MCF 10A (cell line): Measurements from ENCODE around the gene ATP1B2. TPM values are rescaled to one million over a fixed set of nuclear protein-coding genes. Genes with fewer than 3 reads are reported as not detected.

ENCODE experiments used
- BruUV-seq: library from RNA; stranded (reverse); fragments of 400-500 nt; replicated peaks from 2 replicates; lab custom pipeline; 2021; lab: Mats Ljungman, UMichigan
- CTCF ChIA-PET: fragments of 300-600 bp; sonication (Branson Sonifier 250); formaldehyde crosslinking; extraction: SDS; loops from one replicate; lab custom pipeline; 2021; ENCODE audit warnings: antibody characterized with exemption, inconsistent platforms; lab: Yijun Ruan, JAX
- POLR2A ChIA-PET: fragments of 300-600, 350-650 bp; sonication (Branson Sonifier 250); formaldehyde crosslinking; extraction: SDS; loops from one replicate; lab custom pipeline; 2020; ENCODE audit warnings: antibody characterized with exemption, inconsistent platforms; lab: Yijun Ruan, JAX
- DNase-seq: peaks from one replicate; pipeline ENCODE4 v3.0.0-alpha.2; 2018; ENCODE audit not compliant: unreplicated experiment
- H3K27ac Mint-ChIP-seq: one replicate; pipeline ENCODE4 v1.8.0; 2022; ENCODE audit warnings: mild to moderate bottlenecking, low read depth, mixed read lengths; ENCODE audit not compliant: unreplicated experiment
- H3K27me3 Mint-ChIP-seq: one replicate; pipeline ENCODE4 v1.8.0; 2022; ENCODE audit warnings: mixed read lengths; ENCODE audit not compliant: insufficient read depth, unreplicated experiment
- H3K36me3 Mint-ChIP-seq: one replicate; pipeline ENCODE4 v1.8.0; 2022; ENCODE audit warnings: mild to moderate bottlenecking, moderate library complexity, mixed read lengths; ENCODE audit not compliant: insufficient read depth, unreplicated experiment
- H3K4me1 Mint-ChIP-seq: one replicate; pipeline ENCODE4 v1.8.0; 2022; ENCODE audit warnings: mixed read lengths; ENCODE audit not compliant: insufficient read depth, unreplicated experiment
- H3K4me3 Mint-ChIP-seq: one replicate; pipeline ENCODE4 v1.8.0; 2022; ENCODE audit warnings: mild to moderate bottlenecking, moderate library complexity, mixed read lengths; ENCODE audit not compliant: unreplicated experiment
- H3K9me3 Mint-ChIP-seq: one replicate; pipeline ENCODE4 v1.8.0; 2022; ENCODE audit warnings: mixed read lengths; ENCODE audit not compliant: unreplicated experiment
- CTCF ChIP-seq: fragments of 200-600 bp; IDR thresholded peaks from one replicate; pipeline ENCODE4 v1.8.0; 2022; ENCODE audit warnings: antibody characterized with exemption, mild to moderate bottlenecking; ENCODE audit not compliant: unreplicated experiment
- intact Hi-C: fragments of 100-400 bp; cut with micrococcal nuclease; formaldehyde crosslinking; loops from 2 replicates; pipeline ENCODE4 v1.14.1; 2022
- total RNA-seq: library from RNA; stranded (reverse); gene quantifications from 2 replicates; pipeline ENCODE4 v1.2.3, GENCODE V29; 2022

ATP1B2 gene
- total RNA-seq, 1 experiment from 2014 or later, result not detected

GRCh38 chr17:7695586-7695985, 44.9 kb downstream of the ATP1B2 start:
- BruUV-seq, result no TSS peak
- intact Hi-C loops, result no loop called here
- H3K4me3 Mint-ChIP-seq, result no peak overlapping the region

GRCh38 chr17:7697828-7698588, 47.3 kb downstream of the ATP1B2 start:
- POLR2A ChIA-PET, result no interaction called here
- H3K4me1 Mint-ChIP-seq, result no peaks in the 10 kb centered on the region
- H3K9me3 Mint-ChIP-seq, result no peaks in the 10 kb centered on the region
- no peak overlapping the region for H3K27ac Mint-ChIP-seq
- no TSS peak for BruUV-seq
- H3K4me3 Mint-ChIP-seq, result no peak overlapping the region
- H3K36me3 Mint-ChIP-seq, result peaks cover 38% of the 10 kb centered on the region
- intact Hi-C loops, result no loop called here
- DNase-seq, result no peak
- TF ChIP-seq CTCF, result no peak
- CTCF ChIA-PET, result no interaction called here
- H3K27me3 Mint-ChIP-seq, result no peaks in the 10 kb centered on the region

More at GRCh38 chr17:7695586-7695985, 44.9 kb downstream of the ATP1B2 start:
- H3K36me3 Mint-ChIP-seq, result peaks cover 44% of the 10 kb centered on the region
- H3K9me3 Mint-ChIP-seq, result no peaks in the 10 kb centered on the region
- no peak overlapping the region for H3K27ac Mint-ChIP-seq
- H3K4me1 Mint-ChIP-seq, result no peaks in the 10 kb centered on the region
- H3K27me3 Mint-ChIP-seq, result no peaks in the 10 kb centered on the region
- ChIA-PET CTCF (no interaction called here), POLR2A (no interaction called here)
- DNase-seq, result no peak
- TF ChIP-seq CTCF, result no peak

GRCh38 chr17:7700510-7700909, 49.8 kb downstream of the ATP1B2 start:
- Mint-ChIP-seq H3K4me3 (no peak overlapping the region), H3K36me3 (peaks cover 29% of the 10 kb centered on the region), H3K27ac (no peak overlapping the region), H3K9me3 (no peaks in the 10 kb centered on the region), H3K27me3 (peaks cover 5% of the 10 kb centered on the region), H3K4me1 (peaks cover under 1% of the 10 kb centered on the region)
- CTCF ChIA-PET, result interaction anchor here (0.6 to 0.8 kb wide), 4 partner anchors 314 to 549 kb away, joined by 3 read pairs; partner anchors contain the start of genes NEURL4 and PFAS
- BruUV-seq, result no TSS peak
- intact Hi-C loops, result no loop called here
- no peak for TF ChIP-seq CTCF
- DNase-seq, result no peak
- POLR2A ChIA-PET, result no interaction called here

- peaks cover 19% of the 10 kb centered on the region for H3K36me3 Mint-ChIP-seq
- no TSS peak for BruUV-seq
- H3K9me3 Mint-ChIP-seq, result no peaks in the 10 kb centered on the region
- no peak overlapping the region for H3K4me3 Mint-ChIP-seq
- DNase-seq, result no peak
- intact Hi-C loops, result no loop called here
- ChIA-PET CTCF (no interaction called here), POLR2A (interaction anchor here (0.6 kb wide), 1 partner anchor 15 kb away, joined by 3 read pairs; no protein-coding TSS in a partner anchor)
- no peak for TF ChIP-seq CTCF
- peaks cover 6% of the 10 kb centered on the region for H3K4me1 Mint-ChIP-seq
- no peak overlapping the region for H3K27ac Mint-ChIP-seq
- peaks cover 17% of the 10 kb centered on the region for H3K27me3 Mint-ChIP-seq
Measured at GRCh38 chr17:7701681-7702080, 51.0 kb downstream of the ATP1B2 start.
